ENCODE measurements around the gene RAPGEF3. TPM values are rescaled to one million over a fixed set of nuclear protein-coding genes. Genes with fewer than 3 reads are reported as not detected.

Gene RAPGEF3
- total and polyA plus RNA-seq, 4 donors, result 1.3 to 4.3 (median 1.4) TPM

GRCh38 chr12:47689215-47689614, 69.5 kb downstream of the RAPGEF3 start:
- 85% methylated on average over 2 of the region's 2 CpGs for WGBS
- no peak for DNase-seq (ENCODE audit: low spot score)
- Histone ChIP-seq H3K4me1 (ENCODE audit: control insufficient read depth in 4 of 4, insufficient read depth in 4 of 4, low read length in 3 of 4) (no peaks in the 10 kb centered on the region), H3K27ac (ENCODE audit: low read depth in 1 of 2, low read length in 2 of 2) (no peak overlapping the region), H3K9ac (ENCODE audit: low read depth in 1 of 2, low read length in 2 of 2) (no peak overlapping the region), H3K9me3 (ENCODE audit: control insufficient read depth in 4 of 4, low read length in 3 of 4) (no peaks in the 10 kb centered on the region), H3K27me3 (ENCODE audit: control insufficient read depth in 4 of 4, insufficient read depth in 4 of 4, low read length in 3 of 4) (no peaks in the 10 kb centered on the region), H3K4me3 (ENCODE audit: low read depth in 1 of 3, low read length in 3 of 3) (no peak overlapping the region), H3K36me3 (ENCODE audit: control insufficient read depth in 4 of 4, insufficient read depth in 3 of 4, low read depth in 1 of 4, low read length in 3 of 4) (peaks cover 2 to 9% (median 6%) of the 10 kb centered on the region in 4 donors)
- TF ChIP-seq ZBTB33 (IDR thresholded peaks at IDR 0.05) (no peak), HNF4A (conservative IDR thresholded peaks at IDR 0.05) (no peak), FOXA2 (IDR thresholded peaks at IDR 0.05) (no peak), RXRA (IDR thresholded peaks at IDR 0.05) (no peak), NR2F2 (IDR thresholded peaks at IDR 0.05) (no peak), JUND (IDR thresholded peaks at IDR 0.05) (no peak), YY1 (IDR thresholded peaks at IDR 0.05) (no peak), SP1 (IDR thresholded peaks at IDR 0.05) (no peak), HNF4G (IDR thresholded peaks at IDR 0.05) (no peak), CTCF (IDR thresholded peaks at IDR 0.05; ENCODE audit: low read depth, low read length, missing input control) (no peak), TAF1 (conservative IDR thresholded peaks at IDR 0.05) (no peak), RAD21 (IDR thresholded peaks at IDR 0.05) (no peak), GABPA (IDR thresholded peaks at IDR 0.05 in 1 of 2, conservative IDR thresholded peaks at IDR 0.05 in 1 of 2) (no peak)

- H3K27me3 ChIP-seq (ENCODE audit: control insufficient read depth in 4 of 4, insufficient read depth in 4 of 4, low read length in 3 of 4), result no peaks in the 10 kb centered on the region
- no peak for DNase-seq (ENCODE audit: low spot score)
Observed at GRCh38 chr12:47687636-47688035, 71.0 kb downstream of the RAPGEF3 start.

More at GRCh38 chr12:47687636-47688035, 71.0 kb downstream of the RAPGEF3 start:
- Histone ChIP-seq H3K36me3 (ENCODE audit: control insufficient read depth in 4 of 4, insufficient read depth in 3 of 4, low read depth in 1 of 4, low read length in 3 of 4) (peaks cover 2 to 8% (median 4%) of the 10 kb centered on the region in 4 donors), H3K9me3 (ENCODE audit: control insufficient read depth in 4 of 4, low read length in 3 of 4) (no peaks in the 10 kb centered on the region), H3K27ac (ENCODE audit: low read depth in 1 of 2, low read length in 2 of 2) (no peak overlapping the region), H3K4me1 (ENCODE audit: control insufficient read depth in 4 of 4, insufficient read depth in 4 of 4, low read length in 3 of 4) (no peaks in the 10 kb centered on the region), H3K9ac (ENCODE audit: low read depth in 1 of 2, low read length in 2 of 2) (no peak overlapping the region), H3K4me3 (ENCODE audit: low read depth in 1 of 3, low read length in 3 of 3) (no peak overlapping the region)
- TF ChIP-seq REST (IDR thresholded peaks at IDR 0.05), result no peak
- TF ChIP-seq NR2F2 (IDR thresholded peaks at IDR 0.05), result no peak
- TF ChIP-seq FOXA2 (IDR thresholded peaks at IDR 0.05), result no peak
- TF ChIP-seq, protein P1, sequence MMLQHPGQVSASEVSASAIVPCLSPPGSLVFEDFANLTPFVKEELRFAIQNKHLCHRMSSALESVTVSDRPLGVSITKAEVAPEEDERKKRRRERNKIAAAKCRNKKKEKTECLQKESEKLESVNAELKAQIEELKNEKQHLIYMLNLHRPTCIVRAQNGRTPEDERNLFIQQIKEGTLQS (IDR thresholded peaks at IDR 0.05), result no peak
- no peak for TF ChIP-seq GABPA (IDR thresholded peaks at IDR 0.05 in 1 of 2, conservative IDR thresholded peaks at IDR 0.05 in 1 of 2)
- no peak for TF ChIP-seq CTCF (IDR thresholded peaks at IDR 0.05; ENCODE audit: low read depth, low read length, missing input control)
- TF ChIP-seq RXRA (IDR thresholded peaks at IDR 0.05), result no peak
- TF ChIP-seq TAF1 (conservative IDR thresholded peaks at IDR 0.05), result no peak
- TF ChIP-seq YY1 (IDR thresholded peaks at IDR 0.05), result no peak
- TF ChIP-seq FOXA1 (IDR thresholded peaks at IDR 0.05), result no peak
- no peak for TF ChIP-seq HNF4G (IDR thresholded peaks at IDR 0.05)
- no peak for TF ChIP-seq JUND (IDR thresholded peaks at IDR 0.05)
- no peak for TF ChIP-seq EGR1 (IDR thresholded peaks at IDR 0.05; ENCODE audit: low read depth in 2 of 2)
- WGBS, result 78% methylated on average over 3 of the region's 3 CpGs
